GM18505 (cell line): ENCODE measurements around the gene RAB41.
"Not testable (repeated sequence)": the region's sequence is repeated elsewhere in the genome, so short reads cannot be mapped to it uniquely, and the experiment has no call there.

Source experiments
- ATAC-seq: cut with Tn5 transposase; IDR thresholded peaks from one replicate; pipeline ENCODE4 v1.9.1; 2021; ENCODE audit not compliant: unreplicated experiment
- POLR2A ChIP-seq: IDR thresholded peaks from 4 replicates; pipeline ENCODE4 v1.6.1; 2011; ENCODE audit warnings: borderline replicate concordance; ENCODE audit not compliant: insufficient read depth, insufficient read length; ENCODE audit errors: extremely low read depth

Gene RAB41

GRCh38 chrX:70262952-70263567, 18.9 kb upstream of the RAB41 start:
- TF ChIP-seq POLR2A: no peak
- no peak for ATAC-seq

- TF ChIP-seq POLR2A: no peak
- ATAC-seq: no peak
Measured at GRCh38 chrX:70264784-70265183, 17.2 kb upstream of the RAB41 start.

- TF ChIP-seq POLR2A: no peak
- ATAC-seq: no peak
Measured at GRCh38 chrX:70268034-70268433, 13.9 kb upstream of the RAB41 start, which contains the start of gene ARR3. ARR3 (plus strand) TSS chrX:70268334; CDS start chrX:70269386, 1,052 bp downstream.

GRCh38 chrX:70274029-70274428, 7.9 kb upstream of the RAB41 start:
- ATAC-seq: not testable (repeated sequence)

GRCh38 chrX:70279081-70279480, 2.9 kb upstream of the RAB41 start:
- ATAC-seq: no peak
- no peak for TF ChIP-seq POLR2A

GRCh38 chrX:70280573-70280972, 1.4 kb upstream of the RAB41 start:
- no peak for ATAC-seq
- TF ChIP-seq POLR2A: no peak

GRCh38 chrX:70289168-70289792, 7.3 kb downstream of the RAB41 start:
- no peak for TF ChIP-seq POLR2A
- no peak for ATAC-seq

GRCh38 chrX:70289793-70290770, 8.1 kb downstream of the RAB41 start, which contains the start of the genes KIF4A and PDZD11:
KIF4A (plus strand) TSS chrX:70290104; CDS start chrX:70290459, 355 bp downstream.
PDZD11 (minus strand) TSS chrX:70289927; CDS start chrX:70289341, 586 bp downstream.
- ATAC-seq: peak; percentile 95
- peak; percentile 85 for TF ChIP-seq POLR2A

GRCh38 chrX:70292788-70293187, 10.8 kb downstream of the RAB41 start:
- TF ChIP-seq POLR2A: no peak
- no peak for ATAC-seq

- no peak for ATAC-seq
- no peak for TF ChIP-seq POLR2A
Measured at GRCh38 chrX:70293621-70294020, 11.6 kb downstream of the RAB41 start.

GRCh38 chrX:70301716-70302115, 19.7 kb downstream of the RAB41 start:
- ATAC-seq: no peak
- no peak for TF ChIP-seq POLR2A

- ATAC-seq: no peak
- TF ChIP-seq POLR2A: no peak
Measured at GRCh38 chrX:70313503-70313902, 31.5 kb downstream of the RAB41 start.

- no peak for TF ChIP-seq POLR2A
Measured at GRCh38 chrX:70322784-70323183, 40.8 kb downstream of the RAB41 start.

GRCh38 chrX:70323628-70324027, 41.7 kb downstream of the RAB41 start:
- not testable (repeated sequence) for ATAC-seq

More at GRCh38 chrX:70322784-70323183, 40.8 kb downstream of the RAB41 start:
- ATAC-seq: no peak
